GM23338 (cell line): Measurements from ENCODE around the gene ARID3A. TPM values are rescaled to one million over a fixed set of nuclear protein-coding genes. Genes with fewer than 3 reads are reported as not detected.

ENCODE experiments used
- ATAC-seq: fragments of 200-7000 bp; cut with Tn5 transposase; 3 replicates; pipeline ENCODE4 v1.9.1; 2020
- DNase-seq: peaks from one replicate; pipeline ENCODE4 v3.0.0-alpha.2; 2015; ENCODE audit warnings: low spot score
- H2AFZ ChIP-seq: fragments of 200-600 bp; sonication (generic); 2 replicates; pipeline ENCODE4 v1.8.0; 2016; ENCODE audit warnings: antibody characterized with exemption, mild to moderate bottlenecking, moderate library complexity
- H3F3A ChIP-seq: fragments of 200-600 bp; sonication (generic); replicated peaks from 2 replicates; pipeline ENCODE4 v1.8.0; 2017; ENCODE audit warnings: antibody characterized with exemption, mixed run types, low read depth
- H3K27ac ChIP-seq: fragments of 200-600 bp; sonication (generic); 2 replicates; pipeline ENCODE4 v1.6.1; 2016; ENCODE audit warnings: low read depth
- H3K27me3 ChIP-seq: fragments of 200-600 bp; sonication (generic); 2 replicates; pipeline ENCODE4 v1.8.0; 2016; ENCODE audit warnings: mild to moderate bottlenecking, mixed run types, moderate library complexity; ENCODE audit not compliant: insufficient read depth
- H3K36me3 ChIP-seq: fragments of 200-600 bp; sonication (generic); 2 replicates; pipeline ENCODE4 v1.8.0; 2016; ENCODE audit warnings: mild to moderate bottlenecking; ENCODE audit not compliant: insufficient read depth
- H3K4me1 ChIP-seq: fragments of 200-600 bp; sonication (generic); 2 replicates; pipeline ENCODE4 v1.8.0; 2016; ENCODE audit warnings: mild to moderate bottlenecking, moderate library complexity; ENCODE audit not compliant: insufficient read depth
- H3K4me2 ChIP-seq: fragments of 200-600 bp; sonication (generic); 2 replicates; pipeline ENCODE4 v1.7.1; 2017; ENCODE audit warnings: mixed run types
- H3K4me3 ChIP-seq: fragments of 200-600 bp; sonication (generic); 2 replicates; pipeline ENCODE4 v1.6.1; 2016; ENCODE audit warnings: mixed run types
- H3K79me2 ChIP-seq: fragments of 200-600 bp; sonication (generic); replicated peaks from 2 replicates; pipeline ENCODE4 v1.8.0; 2017; ENCODE audit warnings: mild to moderate bottlenecking; ENCODE audit not compliant: insufficient read depth
- H3K9me2 ChIP-seq: fragments of 200-600 bp; sonication (generic); 2 replicates; pipeline ENCODE4 v1.8.0; 2017; ENCODE audit not compliant: insufficient read depth
- H4K20me1 ChIP-seq: fragments of 200-600 bp; sonication (generic); replicated peaks from 2 replicates; pipeline ENCODE4 v1.8.0; 2017; ENCODE audit warnings: mild to moderate bottlenecking; ENCODE audit not compliant: insufficient read depth
- H3K27ac Mint-ChIP-seq: 2 replicates; pipeline ENCODE4 v1.8.0; 2020; ENCODE audit warnings: inconsistent platforms, mild to moderate bottlenecking, moderate library complexity, mixed read lengths
- H3K27me3 Mint-ChIP-seq: 3 replicates; pipeline ENCODE4 v1.8.0; 2022; ENCODE audit warnings: low read depth, mild to moderate bottlenecking, moderate library complexity, mixed read lengths, inconsistent platforms; ENCODE audit not compliant: insufficient read depth, poor library complexity
- H3K36me3 Mint-ChIP-seq: 3 replicates; pipeline ENCODE4 v1.8.0; 2021; ENCODE audit warnings: low read depth, mild to moderate bottlenecking, inconsistent platforms, moderate library complexity, mixed read lengths
- H3K4me1 Mint-ChIP-seq: 3 replicates; pipeline ENCODE4 v1.8.0; 2020; ENCODE audit warnings: mild to moderate bottlenecking, inconsistent platforms, mixed read lengths
- H3K4me3 Mint-ChIP-seq: 3 replicates; pipeline ENCODE4 v1.8.0; 2021; ENCODE audit warnings: moderate library complexity, mild to moderate bottlenecking, inconsistent platforms, mixed read lengths
- H3K9me3 Mint-ChIP-seq: 3 replicates; pipeline ENCODE4 v1.8.0; 2020; ENCODE audit warnings: moderate library complexity, mild to moderate bottlenecking, inconsistent platforms, mixed read lengths
- CREB1 ChIP-seq: fragments of 250-450 bp; sonication (Bioruptor Pico); IDR thresholded peaks from 2 replicates; pipeline ENCODE4 v1.5.0; 2020; ENCODE audit warnings: low read depth, mild to moderate bottlenecking, moderate library complexity
- CTCF ChIP-seq, 2 experiments: fragments of 200-600 bp in 1 of 2; sonication (generic) in 1 of 2; conservative IDR thresholded peaks; 2 replicates each; pipeline versions ENCODE4 v1.5.1 to v1.6.1; 2016 to 2017; ENCODE audit warnings: antibody characterized with exemption in 2 of 2, low read depth in 2 of 2, mild to moderate bottlenecking in 2 of 2, moderate library complexity in 1 of 2
- ETS1 ChIP-seq: IDR thresholded peaks from 2 replicates; pipeline ENCODE4 v1.6.1; 2016; ENCODE audit warnings: antibody characterized with exemption
- EZH2 ChIP-seq: fragments of 200-600 bp; sonication (generic); IDR thresholded peaks from one replicate; pipeline ENCODE4 v1.8.0; 2017; ENCODE audit warnings: antibody characterized with exemption, mild to moderate bottlenecking, low read depth; ENCODE audit not compliant: unreplicated experiment
- EZH2phosphoT487 ChIP-seq: fragments of 200-600 bp; sonication (generic); IDR thresholded peaks from one replicate; pipeline ENCODE4 v1.8.1; 2018; ENCODE audit warnings: antibody characterized with exemption; ENCODE audit not compliant: unreplicated experiment
- JUNB ChIP-seq: IDR thresholded peaks from one replicate; pipeline ENCODE4 v1.6.1; 2016; ENCODE audit warnings: antibody characterized with exemption; ENCODE audit not compliant: unreplicated experiment
- NANOG ChIP-seq: IDR thresholded peaks from 2 replicates; pipeline ENCODE4 v1.6.1; 2016; ENCODE audit warnings: antibody characterized with exemption, borderline replicate concordance
- POLR2AphosphoS5 ChIP-seq: IDR thresholded peaks from 2 replicates; pipeline ENCODE4 v1.6.1; 2016; ENCODE audit warnings: antibody characterized with exemption, low read depth
- REST ChIP-seq: IDR thresholded peaks from one replicate; pipeline ENCODE4 v1.6.1; 2018; ENCODE audit warnings: antibody characterized with exemption; ENCODE audit not compliant: unreplicated experiment
- STAT1 ChIP-seq: IDR thresholded peaks from one replicate; pipeline ENCODE4 v1.6.1; 2016; ENCODE audit warnings: antibody characterized with exemption; ENCODE audit not compliant: unreplicated experiment
- ZNF114 ChIP-seq: fragments of 250-450 bp; sonication (Bioruptor Pico); IDR thresholded peaks from 2 replicates; pipeline ENCODE4 v1.5.0; 2020; ENCODE audit warnings: mild to moderate bottlenecking, moderate library complexity
- ZNF331 ChIP-seq: fragments of 250-450 bp; sonication (Bioruptor Pico); IDR thresholded peaks from 2 replicates; pipeline ENCODE4 v1.5.0; 2020; ENCODE audit warnings: low read depth, mild to moderate bottlenecking, moderate library complexity
- ZNF462 ChIP-seq: fragments of 250-450 bp; sonication (Bioruptor Pico); IDR thresholded peaks from 2 replicates; pipeline ENCODE4 v1.5.0; 2020; ENCODE audit warnings: mild to moderate bottlenecking, moderate library complexity
- polyA plus RNA-seq: library from polyadenylated mRNA; unstranded; fragments of >200 nt; fragmentation: Nextera tagmentation; extraction: Ambion mirVana; gene quantifications from 2 replicates; pipeline ENCODE4 v1.2.1, GENCODE V29; 2016
- total RNA-seq: library from RNA; depleted of rRNA; stranded (reverse); fragments of >200 nt; shearing (Covaris generic); gene quantifications from 2 replicates; pipeline ENCODE4 v1.2.3, GENCODE V29; 2014

The ARID3A gene
- total and polyA plus RNA-seq, 2 experiments from 2014 or later = 33.6 to 51.6 TPM

GRCh38 chr19:958967-959855 is 33.4 kb downstream of the ARID3A start:
- Histone ChIP-seq H3K9me2 (no peaks in the 10 kb centered on the region), H2AFZ (no peak overlapping the region), H4K20me1 (no peaks in the 10 kb centered on the region; the same call in 1 of the 2 replicates), H3K27ac (peak overlapping the region; percentile 32; the same call in 1 of the 2 replicates), H3K4me2 (no peak overlapping the region), H3K79me2 (peaks cover 14% of the 10 kb centered on the region; the same call in 1 of the 2 replicates), H3K27me3 (no peaks in the 10 kb centered on the region), H3F3A (peaks cover 17% of the 10 kb centered on the region; the same call in 1 of the 2 replicates), H3K4me1 (peaks cover 19% of the 10 kb centered on the region; the same call in 1 of the 2 replicates), H3K36me3 (no peaks in the 10 kb centered on the region), H3K4me3 (no peak overlapping the region)
- no peak overlapping the region; the same call in 2 of the 3 replicates for H3K4me3 Mint-ChIP-seq
- ATAC-seq (no peak), DNase-seq (no peak)
- peaks cover 21% of the 10 kb centered on the region for H3K36me3 Mint-ChIP-seq
- H3K27me3 Mint-ChIP-seq = peaks cover 19% of the 10 kb centered on the region
- peaks cover 23% of the 10 kb centered on the region for H3K4me1 Mint-ChIP-seq
- TF ChIP-seq REST (no peak), CREB1 (CRISPR knock-in tag) (no peak), NANOG (no peak), ZNF331 (no peak), JUNB (no peak), POLR2AphosphoS5 (no peak), ZNF114 (CRISPR knock-in tag) (no peak), EZH2phosphoT487 (no peak), ZNF462 (CRISPR knock-in tag) (no peak), EZH2 (no peak), STAT1 (no peak), CTCF (conservative IDR thresholded peaks at IDR 0.05; ENCODE audit: low read depth in 2 of 2) (no peak), ETS1 (no peak)
- no peaks in the 10 kb centered on the region for H3K9me3 Mint-ChIP-seq
- peak overlapping the region; percentile 82 for H3K27ac Mint-ChIP-seq
